WTC11 (cell line): Measurements from ENCODE around the gene XKR7. TPM values are rescaled to one million over a fixed set of nuclear protein-coding genes. Genes with fewer than 3 reads are reported as not detected.

Experiments used
- ATAC-seq: fragments of 200-7000 bp; cut with Tn5 transposase; 2 replicates; pipeline ENCODE4 v1.10.0; 2021; ENCODE audit warnings: mild to moderate bottlenecking, moderate library complexity
- CTCF ChIA-PET: fragments of 300-600 bp; sonication (Branson Sonifier 250); formaldehyde crosslinking; loops from one replicate; lab custom pipeline; 2021; ENCODE audit warnings: antibody characterized with exemption; lab: Charles Lee
- POLR2A ChIA-PET: fragments of 350-600 bp; sonication (Branson Sonifier 250); formaldehyde crosslinking; loops from one replicate; lab custom pipeline; 2021; ENCODE audit warnings: antibody characterized with exemption; lab: Charles Lee
- DNase-seq: peaks from one replicate; pipeline ENCODE4 v3.0.0; 2021; ENCODE audit warnings: low spot score
- H3K27ac Mint-ChIP-seq: 2 replicates; pipeline ENCODE4 v1.8.0; 2021; ENCODE audit warnings: mixed read lengths
- H3K27me3 Mint-ChIP-seq: 2 replicates; pipeline ENCODE4 v1.8.0; 2021; ENCODE audit warnings: low read depth, mild to moderate bottlenecking, moderate library complexity, mixed read lengths
- H3K36me3 Mint-ChIP-seq: 2 replicates; pipeline ENCODE4 v1.8.0; 2021; ENCODE audit warnings: mixed read lengths
- H3K4me1 Mint-ChIP-seq: 2 replicates; pipeline ENCODE4 v1.8.0; 2022; ENCODE audit warnings: mixed read lengths
- H3K4me3 Mint-ChIP-seq: 2 replicates; pipeline ENCODE4 v1.8.0; 2021; ENCODE audit warnings: mild to moderate bottlenecking, moderate library complexity, mixed read lengths
- H3K9me3 Mint-ChIP-seq: 2 replicates; pipeline ENCODE4 v1.8.0; 2021; ENCODE audit warnings: mixed read lengths
- ATF3 ChIP-seq: sonication (generic); formaldehyde crosslinking; conservative IDR thresholded peaks from 2 replicates; pipeline ENCODE4 v1.8.1; 2022; ENCODE audit warnings: mild to moderate bottlenecking, missing genetic modification reagents
- CREM ChIP-seq: sonication (generic); formaldehyde crosslinking; IDR thresholded peaks from 2 replicates; pipeline ENCODE4 v1.8.1; 2022; ENCODE audit warnings: mild to moderate bottlenecking, missing genetic modification reagents, moderate library complexity
- CTCF ChIP-seq: fragments of 200-600 bp; IDR thresholded peaks from 2 replicates; pipeline ENCODE4 v1.8.0; 2022; ENCODE audit warnings: antibody characterized with exemption
- EMX1 ChIP-seq: fragments of 250-450 bp; sonication (Bioruptor Pico); IDR thresholded peaks from 2 replicates; pipeline ENCODE4 v1.8.0; 2021; ENCODE audit warnings: mild to moderate bottlenecking
- ESRRA ChIP-seq: sonication (generic); formaldehyde crosslinking; IDR thresholded peaks from 2 replicates; pipeline ENCODE4 v1.8.1; 2022; ENCODE audit warnings: mild to moderate bottlenecking, missing genetic modification reagents, borderline replicate concordance
- ETV6 ChIP-seq: sonication (generic); formaldehyde crosslinking; IDR thresholded peaks from 2 replicates; pipeline ENCODE4 v1.8.1; 2022; ENCODE audit warnings: mild to moderate bottlenecking, missing genetic modification reagents
- ZBTB43 ChIP-seq: sonication (generic); formaldehyde crosslinking; IDR thresholded peaks from 2 replicates; pipeline ENCODE4 v1.8.1; 2023; ENCODE audit warnings: mild to moderate bottlenecking, missing genetic modification reagents
- ZMAT4 ChIP-seq: fragments of 250-450 bp; sonication (Bioruptor Pico); IDR thresholded peaks from 2 replicates; pipeline ENCODE4 v1.9.0; 2021; ENCODE audit warnings: mild to moderate bottlenecking
- ZNF219 ChIP-seq: sonication (generic); formaldehyde crosslinking; IDR thresholded peaks from 2 replicates; pipeline ENCODE4 v1.8.0; 2023; ENCODE audit warnings: missing genetic modification reagents, mild to moderate bottlenecking, borderline replicate concordance
- ZNF263 ChIP-seq: sonication (generic); formaldehyde crosslinking; IDR thresholded peaks from 2 replicates; pipeline ENCODE4 v1.8.1; 2022; ENCODE audit warnings: low read depth, mild to moderate bottlenecking, moderate library complexity, missing genetic modification reagents
- ZNF671 ChIP-seq: fragments of 250-450 bp; sonication (Bioruptor Pico); IDR thresholded peaks from 2 replicates; pipeline ENCODE4 v1.8.0; 2021; ENCODE audit warnings: mild to moderate bottlenecking
- total RNA-seq: library from RNA; stranded (reverse); gene quantifications from 3 replicates; pipeline ENCODE4 v1.2.3, GENCODE V29; 2021
- TF ChIP-seq, protein P1 (sequence below): fragments of 250-450 bp; sonication (Bioruptor Pico); IDR thresholded peaks from 2 replicates; pipeline ENCODE4 v1.9.0; 2021; ENCODE audit warnings: mild to moderate bottlenecking, borderline replicate concordance
- TF ChIP-seq, protein P2 (sequence below): sonication (generic); formaldehyde crosslinking; IDR thresholded peaks from 2 replicates; pipeline ENCODE4 v1.8.0; 2023; ENCODE audit warnings: mild to moderate bottlenecking, missing genetic modification reagents
- TF ChIP-seq, protein P3 (sequence below): sonication (generic); formaldehyde crosslinking; IDR thresholded peaks from 2 replicates; pipeline ENCODE4 v1.8.0; 2022; ENCODE audit warnings: mild to moderate bottlenecking, missing genetic modification reagents
- TF ChIP-seq, protein P4 (sequence below): sonication (generic); formaldehyde crosslinking; IDR thresholded peaks from 2 replicates; pipeline ENCODE4 v1.8.0; 2023; ENCODE audit warnings: missing genetic modification reagents

XKR7 gene
- total RNA-seq, 1 experiment from 2014 or later = 2.5 TPM

DNA sequence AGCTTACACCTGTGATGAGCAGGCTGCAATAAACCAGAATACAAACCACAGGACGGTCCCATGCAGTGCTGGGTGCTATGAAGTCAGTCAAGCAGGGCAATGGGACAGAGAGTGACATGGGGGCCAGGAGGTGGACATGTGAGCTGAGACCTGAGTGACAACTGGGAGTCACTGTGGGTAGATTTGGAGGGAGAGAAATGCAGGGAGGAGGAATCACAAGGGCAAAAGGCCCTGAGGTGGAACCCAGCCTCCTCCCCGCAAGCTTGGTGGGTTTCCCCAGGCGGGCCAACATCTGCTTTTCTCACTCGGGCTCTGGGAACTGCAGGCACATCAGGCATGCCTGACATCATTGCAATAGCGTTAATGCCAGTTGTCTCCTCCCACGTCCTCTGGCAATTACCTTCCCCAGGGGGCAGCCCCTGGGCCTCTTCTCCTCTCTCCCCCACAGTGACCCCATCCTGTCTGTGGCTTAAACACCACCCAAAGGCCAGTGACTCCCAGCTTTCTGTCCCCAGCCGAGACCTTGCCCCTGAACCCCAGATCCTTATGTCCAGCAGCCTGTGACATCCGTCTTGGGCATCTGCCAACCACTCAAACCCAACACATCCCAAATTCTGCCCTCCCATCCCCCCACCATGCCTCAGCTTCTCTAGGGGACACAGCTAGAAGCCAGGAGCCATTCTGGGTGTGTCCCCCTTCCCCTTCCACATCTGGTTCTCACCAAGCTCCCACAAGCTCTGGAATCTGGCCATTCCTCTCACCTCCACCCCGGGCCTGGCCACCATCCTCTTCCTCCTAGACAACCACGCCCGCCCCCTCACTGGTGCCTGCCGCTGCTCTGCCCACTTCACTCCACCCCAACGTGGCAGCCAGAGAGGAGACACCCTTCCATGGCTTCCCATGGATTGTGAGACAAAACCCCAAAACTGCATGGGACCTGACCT is 44.3 kb upstream of the XKR7 start:
- Mint-ChIP-seq H3K9me3 (no peaks in the 10 kb centered on the region), H3K27me3 (peaks cover under 1% of the 10 kb centered on the region; the same call in 1 of the 2 replicates), H3K27ac (no peak overlapping the region), H3K4me1 (peaks cover 19% of the 10 kb centered on the region), H3K4me3 (no peak overlapping the region), H3K36me3 (no peaks in the 10 kb centered on the region)
- POLR2A ChIA-PET = interaction anchor here (0.6 to 0.8 kb wide), 2 partner anchors 12 to 691 kb away, joined by 3 read pairs; no protein-coding TSS in a partner anchor
- CTCF ChIA-PET = interaction anchor here (1.2 to 2.7 kb wide), 4 partner anchors 11 to 94 kb away, joined by 3 to 19 read pairs (median 9); partner anchors contain the start of gene PDRG1
- no peak for ATAC-seq
- TF ChIP-seq ETV6 (no peak), ZMAT4 (CRISPR knock-in tag) (no peak), EMX1 (CRISPR knock-in tag) (no peak), ZNF219 (CRISPR knock-in tag) (no peak), ZNF671 (CRISPR knock-in tag) (no peak), ZBTB43 (no peak), ESRRA (CRISPR knock-in tag) (no peak), ATF3 (CRISPR knock-in tag) (no peak)
- TF ChIP-seq, protein P1, sequence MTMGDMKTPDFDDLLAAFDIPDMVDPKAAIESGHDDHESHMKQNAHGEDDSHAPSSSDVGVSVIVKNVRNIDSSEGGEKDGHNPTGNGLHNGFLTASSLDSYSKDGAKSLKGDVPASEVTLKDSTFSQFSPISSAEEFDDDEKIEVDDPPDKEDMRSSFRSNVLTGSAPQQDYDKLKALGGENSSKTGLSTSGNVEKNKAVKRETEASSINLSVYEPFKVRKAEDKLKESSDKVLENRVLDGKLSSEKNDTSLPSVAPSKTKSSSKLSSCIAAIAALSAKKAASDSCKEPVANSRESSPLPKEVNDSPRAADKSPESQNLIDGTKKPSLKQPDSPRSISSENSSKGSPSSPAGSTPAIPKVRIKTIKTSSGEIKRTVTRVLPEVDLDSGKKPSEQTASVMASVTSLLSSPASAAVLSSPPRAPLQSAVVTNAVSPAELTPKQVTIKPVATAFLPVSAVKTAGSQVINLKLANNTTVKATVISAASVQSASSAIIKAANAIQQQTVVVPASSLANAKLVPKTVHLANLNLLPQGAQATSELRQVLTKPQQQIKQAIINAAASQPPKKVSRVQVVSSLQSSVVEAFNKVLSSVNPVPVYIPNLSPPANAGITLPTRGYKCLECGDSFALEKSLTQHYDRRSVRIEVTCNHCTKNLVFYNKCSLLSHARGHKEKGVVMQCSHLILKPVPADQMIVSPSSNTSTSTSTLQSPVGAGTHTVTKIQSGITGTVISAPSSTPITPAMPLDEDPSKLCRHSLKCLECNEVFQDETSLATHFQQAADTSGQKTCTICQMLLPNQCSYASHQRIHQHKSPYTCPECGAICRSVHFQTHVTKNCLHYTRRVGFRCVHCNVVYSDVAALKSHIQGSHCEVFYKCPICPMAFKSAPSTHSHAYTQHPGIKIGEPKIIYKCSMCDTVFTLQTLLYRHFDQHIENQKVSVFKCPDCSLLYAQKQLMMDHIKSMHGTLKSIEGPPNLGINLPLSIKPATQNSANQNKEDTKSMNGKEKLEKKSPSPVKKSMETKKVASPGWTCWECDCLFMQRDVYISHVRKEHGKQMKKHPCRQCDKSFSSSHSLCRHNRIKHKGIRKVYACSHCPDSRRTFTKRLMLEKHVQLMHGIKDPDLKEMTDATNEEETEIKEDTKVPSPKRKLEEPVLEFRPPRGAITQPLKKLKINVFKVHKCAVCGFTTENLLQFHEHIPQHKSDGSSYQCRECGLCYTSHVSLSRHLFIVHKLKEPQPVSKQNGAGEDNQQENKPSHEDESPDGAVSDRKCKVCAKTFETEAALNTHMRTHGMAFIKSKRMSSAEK = no peak
- TF ChIP-seq, protein P2, sequence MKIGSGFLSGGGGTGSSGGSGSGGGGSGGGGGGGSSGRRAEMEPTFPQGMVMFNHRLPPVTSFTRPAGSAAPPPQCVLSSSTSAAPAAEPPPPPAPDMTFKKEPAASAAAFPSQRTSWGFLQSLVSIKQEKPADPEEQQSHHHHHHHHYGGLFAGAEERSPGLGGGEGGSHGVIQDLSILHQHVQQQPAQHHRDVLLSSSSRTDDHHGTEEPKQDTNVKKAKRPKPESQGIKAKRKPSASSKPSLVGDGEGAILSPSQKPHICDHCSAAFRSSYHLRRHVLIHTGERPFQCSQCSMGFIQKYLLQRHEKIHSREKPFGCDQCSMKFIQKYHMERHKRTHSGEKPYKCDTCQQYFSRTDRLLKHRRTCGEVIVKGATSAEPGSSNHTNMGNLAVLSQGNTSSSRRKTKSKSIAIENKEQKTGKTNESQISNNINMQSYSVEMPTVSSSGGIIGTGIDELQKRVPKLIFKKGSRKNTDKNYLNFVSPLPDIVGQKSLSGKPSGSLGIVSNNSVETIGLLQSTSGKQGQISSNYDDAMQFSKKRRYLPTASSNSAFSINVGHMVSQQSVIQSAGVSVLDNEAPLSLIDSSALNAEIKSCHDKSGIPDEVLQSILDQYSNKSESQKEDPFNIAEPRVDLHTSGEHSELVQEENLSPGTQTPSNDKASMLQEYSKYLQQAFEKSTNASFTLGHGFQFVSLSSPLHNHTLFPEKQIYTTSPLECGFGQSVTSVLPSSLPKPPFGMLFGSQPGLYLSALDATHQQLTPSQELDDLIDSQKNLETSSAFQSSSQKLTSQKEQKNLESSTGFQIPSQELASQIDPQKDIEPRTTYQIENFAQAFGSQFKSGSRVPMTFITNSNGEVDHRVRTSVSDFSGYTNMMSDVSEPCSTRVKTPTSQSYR = no peak
- TF ChIP-seq, protein P3, sequence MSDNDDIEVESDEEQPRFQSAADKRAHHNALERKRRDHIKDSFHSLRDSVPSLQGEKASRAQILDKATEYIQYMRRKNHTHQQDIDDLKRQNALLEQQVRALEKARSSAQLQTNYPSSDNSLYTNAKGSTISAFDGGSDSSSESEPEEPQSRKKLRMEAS (CRISPR knock-in tag) = no peak
- TF ChIP-seq, protein P4, sequence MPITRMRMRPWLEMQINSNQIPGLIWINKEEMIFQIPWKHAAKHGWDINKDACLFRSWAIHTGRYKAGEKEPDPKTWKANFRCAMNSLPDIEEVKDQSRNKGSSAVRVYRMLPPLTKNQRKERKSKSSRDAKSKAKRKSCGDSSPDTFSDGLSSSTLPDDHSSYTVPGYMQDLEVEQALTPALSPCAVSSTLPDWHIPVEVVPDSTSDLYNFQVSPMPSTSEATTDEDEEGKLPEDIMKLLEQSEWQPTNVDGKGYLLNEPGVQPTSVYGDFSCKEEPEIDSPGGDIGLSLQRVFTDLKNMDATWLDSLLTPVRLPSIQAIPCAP (CRISPR knock-in tag) = no peak
- no peak for DNase-seq

DNA sequence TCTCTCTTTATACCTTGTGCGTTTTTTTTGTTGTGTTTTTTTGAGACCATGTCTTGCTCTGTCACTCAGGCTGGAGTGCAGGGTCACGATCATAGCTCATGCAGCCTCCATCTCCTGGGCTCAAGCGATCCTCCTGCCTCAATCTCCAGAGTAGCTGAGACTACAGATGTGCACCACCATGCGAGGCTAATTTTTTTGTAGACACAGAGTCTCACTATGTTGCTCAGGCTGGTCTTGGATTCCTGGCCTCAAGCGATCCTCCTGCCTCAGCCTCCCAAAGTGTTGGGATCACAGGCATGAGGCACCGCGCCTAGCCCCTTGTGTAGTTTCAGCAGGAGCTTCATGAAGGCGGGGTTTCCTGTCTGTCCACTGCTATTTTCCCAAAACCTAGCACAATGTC is 43.4 kb upstream of the XKR7 start:
- DNase-seq (no peak), ATAC-seq (no peak)
- no peaks in the 10 kb centered on the region for H3K9me3 Mint-ChIP-seq
- H3K4me1 Mint-ChIP-seq = peaks cover 13% of the 10 kb centered on the region
- CTCF ChIA-PET = interaction anchor here (0.6 to 2.7 kb wide), 5 partner anchors 11 to 93 kb away, joined by 3 to 19 read pairs (median 5); no protein-coding TSS in a partner anchor
- H3K27ac Mint-ChIP-seq = no peak overlapping the region
- TF ChIP-seq ZNF263 (CRISPR knock-in tag) (no peak), CREM (CRISPR knock-in tag) (no peak), CTCF (no peak)
- no peak overlapping the region for H3K4me3 Mint-ChIP-seq
- POLR2A ChIA-PET = interaction anchor here (0.6 kb wide), 1 partner anchor 690 kb away, joined by 3 read pairs; no protein-coding TSS in a partner anchor
- no peaks in the 10 kb centered on the region for H3K27me3 Mint-ChIP-seq
- H3K36me3 Mint-ChIP-seq = no peaks in the 10 kb centered on the region
